Uterus (tissue), 2 donors: ENCODE measurements around the gene HMGCS2.
"Not testable (repeated sequence)": the region's sequence is repeated elsewhere in the genome, so short reads cannot be mapped to it uniquely, and the experiment has no call there.

Experiments used
- POLR2A ChIP-seq, 2 donors: fragments of 450-650 bp; IDR thresholded peaks; one replicate each; pipeline ENCODE4 v1.6.1; 2016; ENCODE audit warnings: antibody characterized with exemption in 2 of 2, mild to moderate bottlenecking in 1 of 2, moderate library complexity in 1 of 2
- TF ChIP-seq, protein P1 (sequence below), 4 experiments: fragments of 200-600 bp in 2 of 4; fragments of 450-650 bp in 2 of 4; sonication (generic) in 2 of 4; IDR thresholded peaks; one replicate each; pipeline ENCODE4 v1.5.1; 2016 to 2019; ENCODE audit warnings: antibody characterized with exemption in 4 of 4, mild to moderate bottlenecking in 2 of 4, moderate library complexity in 1 of 4

DNA sequence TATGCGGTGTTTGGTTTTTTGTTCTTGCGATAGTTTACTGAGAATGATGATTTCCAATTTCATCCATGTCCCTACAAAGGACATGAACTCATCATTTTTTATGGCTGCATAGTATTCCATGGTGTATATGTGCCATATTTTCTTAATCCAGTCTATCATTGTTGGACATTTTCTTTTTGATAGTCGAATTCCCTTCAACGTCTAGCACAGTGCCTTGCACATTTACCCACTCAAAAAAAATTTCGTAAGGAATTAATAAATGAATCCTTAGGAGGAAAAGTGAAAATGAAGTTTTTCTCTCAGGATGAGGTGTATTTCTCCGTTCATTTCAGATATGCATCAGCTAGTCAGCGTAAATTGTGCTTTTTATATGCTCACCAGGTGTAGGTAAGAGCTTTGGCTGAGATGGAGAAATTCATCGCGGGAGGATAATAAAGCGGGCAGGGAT, 57.3 kb downstream of the HMGCS2 start:
- TF ChIP-seq, protein P1, sequence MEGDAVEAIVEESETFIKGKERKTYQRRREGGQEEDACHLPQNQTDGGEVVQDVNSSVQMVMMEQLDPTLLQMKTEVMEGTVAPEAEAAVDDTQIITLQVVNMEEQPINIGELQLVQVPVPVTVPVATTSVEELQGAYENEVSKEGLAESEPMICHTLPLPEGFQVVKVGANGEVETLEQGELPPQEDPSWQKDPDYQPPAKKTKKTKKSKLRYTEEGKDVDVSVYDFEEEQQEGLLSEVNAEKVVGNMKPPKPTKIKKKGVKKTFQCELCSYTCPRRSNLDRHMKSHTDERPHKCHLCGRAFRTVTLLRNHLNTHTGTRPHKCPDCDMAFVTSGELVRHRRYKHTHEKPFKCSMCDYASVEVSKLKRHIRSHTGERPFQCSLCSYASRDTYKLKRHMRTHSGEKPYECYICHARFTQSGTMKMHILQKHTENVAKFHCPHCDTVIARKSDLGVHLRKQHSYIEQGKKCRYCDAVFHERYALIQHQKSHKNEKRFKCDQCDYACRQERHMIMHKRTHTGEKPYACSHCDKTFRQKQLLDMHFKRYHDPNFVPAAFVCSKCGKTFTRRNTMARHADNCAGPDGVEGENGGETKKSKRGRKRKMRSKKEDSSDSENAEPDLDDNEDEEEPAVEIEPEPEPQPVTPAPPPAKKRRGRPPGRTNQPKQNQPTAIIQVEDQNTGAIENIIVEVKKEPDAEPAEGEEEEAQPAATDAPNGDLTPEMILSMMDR (IDR thresholded peaks at IDR 0.05) = not testable (repeated sequence)
- TF ChIP-seq POLR2A (IDR thresholded peaks at IDR 0.05) = not testable (repeated sequence)
